ENCODE data around the gene PFN4. TPM values are rescaled to one million over a fixed set of nuclear protein-coding genes. Genes with fewer than 3 reads are reported as not detected.

The PFN4 gene
- total and polyA plus RNA-seq, 12 donors = 0.28 to 2.3 (median 0.78) TPM; not detected in 2

- intact Hi-C loops (cut with DNase I) = loop anchor here in 5 of 10 donors (2.0 to 5.0 kb wide), 4 partner anchors 29 to 149 kb away; partner anchors contain the start of genes ATAD2B (in 4 of the 5), FAM228B (in 1 of the 5), PFN4 (in 1 of the 5) and WDCP (in 1 of the 5)
- DNase-seq (peak; percentile 96 to 97), ATAC-seq (peak; percentile 95 to 98 (median 97))
- peaks cover 5 to 24% (median 20%) of the 10 kb centered on the region in 9 donors for H3K4me1 ChIP-seq
- H3K4me3 ChIP-seq = peak within 1 kb of the TSS; percentile 55 to 92 (median 76)
- no peak for TF ChIP-seq CTCF (IDR thresholded peaks at IDR 0.05)
- peak within 1 kb of the TSS; percentile 19 to 90 (median 84) for H3K27ac ChIP-seq
- H3K27me3 ChIP-seq = no peaks in the 10 kb centered on the region
- H3K36me3 ChIP-seq = peaks cover 0 to 66% (median 0%) of the 10 kb centered on the region in 9 donors
- no peaks in the 10 kb centered on the region for H3K9me3 ChIP-seq
- 0 to 1% methylated on average over 56 to 64 of the region's 64 CpGs for WGBS, 2 donors
Observed at GRCh38 chr2:24075915-24076848, 47.0 kb downstream of the PFN4 start, which contains the start of gene SF3B6. Gene SF3B6 (minus strand): TSS chr2:24076326. CDS start chr2:24076229, 97 bp downstream.

DNA sequence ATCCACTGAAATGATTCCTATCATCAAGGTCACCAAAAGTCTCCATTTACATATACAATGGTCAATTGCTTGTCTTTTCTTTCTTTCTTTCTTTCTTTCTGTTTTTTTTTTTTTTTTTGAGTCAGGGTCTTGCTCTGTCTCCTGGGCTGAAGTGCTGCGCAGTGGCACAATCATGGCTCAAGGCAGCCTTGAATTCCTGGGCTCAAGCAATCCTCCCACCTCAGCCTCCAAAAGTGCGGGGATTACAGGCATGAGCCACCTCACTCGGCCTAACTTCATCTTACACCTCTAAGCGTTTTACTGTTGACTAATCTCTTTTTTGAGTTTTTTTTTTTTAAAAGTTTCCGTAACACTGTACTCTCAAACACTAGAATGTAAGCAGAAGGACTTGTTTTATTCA is 47.9 kb downstream of the PFN4 start:
- DNase-seq = no peak

DNA sequence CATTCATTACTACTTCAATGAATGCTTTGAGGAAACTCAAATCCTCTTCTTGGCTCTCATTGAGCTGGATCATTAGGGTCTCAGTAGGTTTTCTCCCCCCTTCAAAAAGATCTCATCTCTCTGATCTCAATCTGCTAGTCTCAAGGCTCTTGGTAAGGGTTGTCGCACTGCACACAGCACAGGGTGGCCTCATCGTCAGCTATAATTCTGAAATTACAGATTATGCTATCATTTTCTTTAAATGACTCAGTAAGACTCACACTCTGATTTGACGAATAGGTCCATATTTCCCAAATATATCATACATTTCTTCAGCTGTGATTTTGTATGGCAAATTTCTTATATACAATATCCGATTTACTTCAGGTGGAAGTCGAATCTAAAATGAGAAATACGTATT is 49.3 kb downstream of the PFN4 start:
- intact Hi-C loops (cut with DNase I) = no loop called here
- H3K4me3 ChIP-seq = no peak overlapping the region
- H3K27ac ChIP-seq = no peak overlapping the region
- no peak for TF ChIP-seq CTCF (IDR thresholded peaks at IDR 0.05)
- ATAC-seq = no peak
- H3K9me3 ChIP-seq = no peaks in the 10 kb centered on the region
- peaks cover 5 to 24% (median 20%) of the 10 kb centered on the region in 9 donors for H3K4me1 ChIP-seq
- no peak for DNase-seq
- WGBS, 2 donors = 93 to 94% methylated on average over 6 of the region's 6 CpGs
- peaks cover 0 to 66% (median 2%) of the 10 kb centered on the region in 9 donors for H3K36me3 ChIP-seq
- no peaks in the 10 kb centered on the region for H3K27me3 ChIP-seq

More for the DNA sequence above, 47.9 kb downstream of the PFN4 start:
- peaks cover 5 to 24% (median 20%) of the 10 kb centered on the region in 9 donors for H3K4me1 ChIP-seq
- H3K27me3 ChIP-seq = no peaks in the 10 kb centered on the region
- H3K9me3 ChIP-seq = no peaks in the 10 kb centered on the region
- intact Hi-C loops (cut with DNase I) = loop anchor here in 3 of 10 donors (5.0 kb wide), 2 partner anchors 47 to 148 kb away; partner anchors contain the start of genes ATAD2B (in 3 of the 3), FAM228B (in 1 of the 3) and PFN4 (in 1 of the 3)
- no peak for ATAC-seq
- WGBS, 2 donors = 68% methylated on average over 5 of the region's 5 CpGs
- TF ChIP-seq CTCF (IDR thresholded peaks at IDR 0.05) = no peak
- H3K36me3 ChIP-seq = peaks cover 0 to 66% (median 0%) of the 10 kb centered on the region in 9 donors
- H3K4me3 ChIP-seq = peak overlapping the region in 9 of 10 donors; percentile 55 to 92 (median 75)
- H3K27ac ChIP-seq = peak overlapping the region in 4 of 10 donors; percentile 84 to 90 (median 88)

GRCh38 chr2:24072259-24072658 is 50.9 kb downstream of the PFN4 start:
- intact Hi-C loops (cut with DNase I) = no loop called here
- H3K36me3 ChIP-seq = peaks cover 0 to 78% (median 15%) of the 10 kb centered on the region in 9 donors
- H3K9me3 ChIP-seq = no peaks in the 10 kb centered on the region
- H3K27me3 ChIP-seq = no peaks in the 10 kb centered on the region
- H3K27ac ChIP-seq = no peak overlapping the region
- DNase-seq = no peak
- TF ChIP-seq CTCF (IDR thresholded peaks at IDR 0.05) = no peak
- no peak overlapping the region for H3K4me3 ChIP-seq
- ATAC-seq = no peak
- H3K4me1 ChIP-seq = peaks cover under 1 to 19% (median 15%) of the 10 kb centered on the region in 9 donors
- 84 to 93% methylated on average over 4 of the region's 4 CpGs for WGBS, 2 donors

All from heart right ventricle (tissue), 16 donors.